Fibroblast of the aortic adventitia (primary cell): Measurements from ENCODE around the gene MIER1. TPM values are rescaled to one million over a fixed set of nuclear protein-coding genes. Genes with fewer than 3 reads are reported as not detected.
A peak's percentile ranks its signal among the peaks of the same experiment; 100 is the strongest.

Source experiments
- DNase-seq: peaks from one replicate; pipeline ENCODE4 v3.0.0-alpha.2; 2010; ENCODE audit warnings: low read depth
- H3K4me3 ChIP-seq: 2 replicates; pipeline ENCODE4 v1.5.1; 2011; ENCODE audit warnings: low read depth, mild to moderate bottlenecking, control low read depth, low read length, moderate library complexity
- CTCF ChIP-seq: IDR thresholded peaks from 2 replicates; pipeline ENCODE4 v1.5.1; 2011; ENCODE audit warnings: mild to moderate bottlenecking, low read length, control low read depth, inconsistent platforms; ENCODE audit not compliant: insufficient read depth
- total RNA-seq: library from RNA; depleted of rRNA; stranded (reverse); fragments of >200 nt; gene quantifications from 2 replicates; pipeline ENCODE4 v1.2.3, GENCODE V29; 2012; ENCODE audit warnings: low replicate concordance

MIER1 gene
- total RNA-seq, 1 donor, result 62.2 TPM

- H3K4me3 ChIP-seq, result peak overlapping the region; percentile 49
- no peak for DNase-seq
- no peak for TF ChIP-seq CTCF
Observed at GRCh38 chr1:66933887-66934700, 9.3 kb downstream of the MIER1 start.

DNA sequence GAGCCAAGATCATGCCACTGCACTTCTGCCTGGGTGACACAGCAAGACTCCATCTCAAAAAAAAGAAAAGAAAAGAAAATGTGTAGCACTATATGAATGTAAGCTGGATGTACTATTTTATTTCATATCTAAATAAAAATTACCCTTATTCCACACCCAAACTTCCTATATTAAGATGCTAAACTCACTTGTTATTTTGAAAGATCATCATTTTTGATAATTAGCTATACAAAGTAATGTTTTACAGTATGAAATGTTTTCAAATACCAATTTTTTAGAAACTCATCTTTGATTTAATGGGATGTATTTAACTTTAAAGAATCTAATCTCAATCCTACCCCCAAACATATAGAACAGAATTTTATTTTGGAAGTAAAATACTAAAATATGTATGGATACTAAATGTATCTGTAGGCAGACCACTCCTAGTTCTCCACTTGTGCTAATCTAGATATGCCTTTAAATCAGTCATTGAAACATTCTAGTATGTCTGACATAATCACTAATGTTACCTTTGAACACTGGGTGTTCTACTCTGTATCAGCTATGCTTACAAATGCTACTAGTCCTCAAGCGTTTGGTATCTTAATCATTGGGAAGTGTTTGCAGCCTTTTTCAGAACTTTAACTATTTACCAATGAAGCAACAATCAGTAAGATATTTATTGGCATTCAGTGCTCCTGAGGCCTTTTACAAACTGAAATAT, 12.9 kb downstream of the MIER1 start:
- H3K4me3 ChIP-seq, result no peak overlapping the region
- no peak for TF ChIP-seq CTCF
- no peak for DNase-seq

GRCh38 chr1:66938613-66939012, 13.8 kb downstream of the MIER1 start:
- peak; percentile 68 for DNase-seq
- TF ChIP-seq CTCF, result no peak
- no peak overlapping the region for H3K4me3 ChIP-seq

- TF ChIP-seq CTCF, result no peak
- no peak overlapping the region for H3K4me3 ChIP-seq
- DNase-seq, result peak; percentile 58
Observed at GRCh38 chr1:66940981-66941380, 16.2 kb downstream of the MIER1 start.

DNA sequence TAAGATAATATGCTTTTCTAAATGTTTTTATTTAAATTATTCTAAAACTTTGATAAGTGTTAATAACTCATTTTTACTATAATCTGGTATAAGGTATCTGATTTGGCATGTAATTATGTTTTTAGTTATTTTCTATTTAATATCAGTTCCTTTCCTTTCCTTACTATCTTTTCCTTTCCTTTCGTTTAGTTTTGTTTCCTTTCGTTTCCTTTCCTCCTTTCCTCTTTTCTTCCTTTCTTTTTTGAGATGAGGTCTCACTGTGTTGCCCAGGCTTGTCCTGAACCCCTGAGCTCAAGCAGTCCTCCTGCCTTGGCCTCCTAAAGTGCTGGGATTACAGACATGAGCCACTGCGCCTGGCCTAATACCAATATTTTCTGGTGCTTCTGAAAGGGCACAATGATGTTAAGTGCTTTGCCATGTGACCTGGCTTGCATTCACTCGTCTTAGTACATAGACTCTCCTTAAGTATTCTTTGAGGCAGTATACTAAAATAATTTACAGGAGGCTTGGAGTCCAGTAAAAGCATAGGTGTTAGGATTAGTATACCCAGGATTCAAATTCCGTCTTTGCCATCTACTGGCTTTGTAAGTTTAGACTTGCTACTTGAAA, 18.7 kb downstream of the MIER1 start:
- DNase-seq, result no peak
- no peak overlapping the region for H3K4me3 ChIP-seq
- TF ChIP-seq CTCF, result no peak

DNA sequence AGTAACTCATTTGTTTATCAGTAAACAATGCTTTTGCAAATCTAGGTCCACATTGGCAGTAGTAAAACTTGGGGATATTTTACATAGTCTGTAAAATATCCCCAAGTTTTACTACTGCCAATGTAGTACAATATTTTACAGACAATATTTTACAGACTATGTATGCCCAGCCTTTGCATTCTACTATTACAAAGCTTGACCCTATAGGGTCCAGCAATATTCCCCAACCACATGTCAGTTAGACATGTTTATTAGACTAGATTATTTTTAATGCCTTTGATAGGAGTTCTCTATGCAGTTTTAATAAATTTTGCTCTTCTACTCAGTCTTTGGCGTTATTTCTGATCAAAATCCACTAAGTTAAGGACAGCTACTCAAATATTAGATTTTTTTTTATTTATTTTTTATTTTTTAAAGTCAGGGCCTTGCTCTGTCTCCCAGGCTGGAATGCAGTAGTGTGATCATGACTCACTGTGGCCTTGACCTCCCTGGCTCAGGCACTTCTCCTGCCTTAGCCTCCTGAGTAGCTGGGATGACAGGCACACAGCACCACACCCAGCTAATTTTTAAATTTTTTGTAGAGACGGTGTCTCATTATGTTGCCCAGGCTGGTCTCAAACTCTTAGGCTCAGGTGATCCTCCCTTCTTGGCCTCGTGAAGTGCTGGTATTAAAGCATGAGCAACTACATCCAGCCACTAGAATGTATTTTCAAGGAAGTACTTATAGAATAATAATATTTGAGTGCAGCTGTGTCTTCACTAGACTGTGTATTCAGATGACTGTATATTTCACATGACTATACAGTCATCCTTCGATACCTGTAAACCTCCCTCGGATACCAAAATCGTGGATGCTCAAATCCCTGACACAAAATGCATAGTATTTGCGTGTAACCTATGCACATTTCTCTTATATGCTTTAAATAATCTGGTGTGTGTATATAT, 19.8 kb downstream of the MIER1 start:
- peak; percentile 84 for DNase-seq
- no peak overlapping the region for H3K4me3 ChIP-seq
- TF ChIP-seq CTCF, result no peak
